ENCODE results near the gene KRTAP29-1.
"Not testable (repeated sequence)": the region's sequence is repeated elsewhere in the genome, so short reads cannot be mapped to it uniquely, and the experiment has no call there.

Gene KRTAP29-1

GRCh38 chr17:41298458-41299135 lies 4.1 kb downstream of the KRTAP29-1 start:
- DNase-seq (ENCODE audit: low spot score), result no peak

- no peak for DNase-seq (ENCODE audit: low spot score)
These were observed 5.8 kb downstream of the KRTAP29-1 start for GRCh38 chr17:41296846-41297245.

GRCh38 chr17:41294016-41294415 lies 8.6 kb downstream of the KRTAP29-1 start:
- no peak for DNase-seq (ENCODE audit: low spot score)

- DNase-seq (ENCODE audit: low spot score), result no peak
These were observed 15.6 kb downstream of the KRTAP29-1 start for GRCh38 chr17:41287050-41287449.

GRCh38 chr17:41284546-41284945 lies 18.1 kb downstream of the KRTAP29-1 start:
- no peak for DNase-seq (ENCODE audit: low spot score)

GRCh38 chr17:41284043-41284442 lies 18.6 kb downstream of the KRTAP29-1 start:
- peak; percentile 44 for DNase-seq (ENCODE audit: low spot score)

GRCh38 chr17:41278176-41278955 lies 24.3 kb downstream of the KRTAP29-1 start:
- no peak for DNase-seq (ENCODE audit: low spot score)

- DNase-seq (ENCODE audit: low spot score), result not testable (repeated sequence)
These were observed 26.9 kb downstream of the KRTAP29-1 start, which contains the start of gene KRTAP9-7 for GRCh38 chr17:41275648-41276190. KRTAP9-7 (plus strand) TSS chr17:41275698; CDS start chr17:41275698, 0 bp downstream.

GRCh38 chr17:41271858-41272257 lies 30.8 kb downstream of the KRTAP29-1 start:
- DNase-seq (ENCODE audit: low spot score), result no peak

GRCh38 chr17:41271323-41271722 lies 31.3 kb downstream of the KRTAP29-1 start:
- DNase-seq (ENCODE audit: low spot score), result not testable (repeated sequence)

- DNase-seq (ENCODE audit: low spot score), result peak; percentile 18
These were observed 34.9 kb downstream of the KRTAP29-1 start for GRCh38 chr17:41267711-41268110.

GRCh38 chr17:41265078-41265477 lies 37.6 kb downstream of the KRTAP29-1 start, which contains the start of gene KRTAP9-6:
KRTAP9-6 (plus strand) TSS chr17:41265378; CDS start chr17:41265378, 0 bp downstream.
- no peak for DNase-seq (ENCODE audit: low spot score)

GRCh38 chr17:41264599-41264998 lies 38.1 kb downstream of the KRTAP29-1 start:
- no peak for DNase-seq (ENCODE audit: low spot score)

GRCh38 chr17:41263212-41263611 lies 39.4 kb downstream of the KRTAP29-1 start:
- no peak for DNase-seq (ENCODE audit: low spot score)

GRCh38 chr17:41258406-41258805 lies 44.2 kb downstream of the KRTAP29-1 start:
- DNase-seq (ENCODE audit: low spot score), result no peak

- DNase-seq (ENCODE audit: low spot score), result no peak
These were observed 46.4 kb downstream of the KRTAP29-1 start for GRCh38 chr17:41256291-41256685.

- not testable (repeated sequence) for DNase-seq (ENCODE audit: low spot score)
These were observed 47.0 kb downstream of the KRTAP29-1 start, which contains the start of gene KRTAP9-9 for GRCh38 chr17:41255381-41256290. KRTAP9-9 (plus strand) TSS chr17:41255384.

- DNase-seq (ENCODE audit: low spot score), result peak; percentile 12
These were observed 47.8 kb downstream of the KRTAP29-1 start for GRCh38 chr17:41254861-41255260.
